T-cell (primary cell): Measurements from ENCODE around the gene MBD5. TPM values are rescaled to one million over a fixed set of nuclear protein-coding genes. Genes with fewer than 3 reads are reported as not detected.

Source experiments
- ATAC-seq, 4 experiments: fragments of 200-7000 bp in 3 of 4; fragments of 150-1000 bp in 1 of 4; cut with Tn5 transposase; replicated peaks in 1 of 4; 1 replicate in 3 of 4; 2 replicates in 1 of 4; pipeline ENCODE4 v1.10.0; 2021; ENCODE audit warnings: moderate library complexity in 3 of 4, mild to moderate bottlenecking in 2 of 4, moderate number of reproducible peaks in 1 of 4
- CTCF ChIA-PET, 2 donors: fragments of 300-600 bp; sonication (Branson Sonifier 250); formaldehyde crosslinking; loops; one replicate each; lab custom pipeline; 2022; ENCODE audit warnings: antibody characterized with exemption in 2 of 2; lab: Charles Lee
- POLR2A ChIA-PET, 2 donors: fragments of 300-600 bp; sonication (Branson Sonifier 250); formaldehyde crosslinking; loops; one replicate each; lab custom pipeline; 2022; ENCODE audit warnings: antibody characterized with exemption in 2 of 2; lab: Charles Lee
- DNase-seq, 35 experiments: peaks; one replicate each; pipeline versions ENCODE4 v3.0.0 to v3.0.0-alpha.2; 2013 to 2023
- H3K27ac ChIP-seq: one replicate; pipeline ENCODE4 v1.5.1; 2013; ENCODE audit warnings: low read length
- H3K27me3 ChIP-seq, 2 experiments: replicated peaks in 1 of 2; 1 replicate in 1 of 2; 2 replicates in 1 of 2; pipeline versions ENCODE4 v1.6.1 to v1.7.0; 2013; ENCODE audit warnings: low read length in 1 of 2, mixed read lengths in 1 of 2; ENCODE audit not compliant: control insufficient read depth in 2 of 2, insufficient read depth in 2 of 2; ENCODE audit errors: extremely low read depth in 1 of 2
- H3K36me3 ChIP-seq, 2 donors: 1 replicate in 1 of 2; 2 replicates in 1 of 2; pipeline versions ENCODE4 v1.6.1 to v1.7.0; 2013; ENCODE audit warnings: low read length in 1 of 2; ENCODE audit not compliant: control insufficient read depth in 2 of 2, insufficient read depth in 1 of 2; ENCODE audit errors: extremely low read depth in 1 of 2
- H3K4me1 ChIP-seq, 2 experiments: 1 replicate in 1 of 2; 2 replicates in 1 of 2; pipeline versions ENCODE4 v1.6.1 to v1.7.0; 2013; ENCODE audit warnings: low read length in 2 of 2, mixed read lengths in 1 of 2; ENCODE audit not compliant: insufficient read depth in 2 of 2, control insufficient read depth in 1 of 2; ENCODE audit errors: extremely low read depth in 1 of 2
- H3K4me3 ChIP-seq, 2 donors: 1 replicate in 1 of 2; 2 replicates in 1 of 2; pipeline versions ENCODE4 v1.5.1 to v1.7.0; 2013; ENCODE audit warnings: mild to moderate bottlenecking in 2 of 2, low read length in 1 of 2, moderate library complexity in 1 of 2; ENCODE audit not compliant: control insufficient read depth in 1 of 2; ENCODE audit errors: extremely low read depth in 1 of 2
- H3K9me3 ChIP-seq: 2 replicates; pipeline ENCODE4 v1.7.0; 2013
- H3K27ac Mint-ChIP-seq, 2 donors: one replicate each; pipeline ENCODE4 v1.8.0; 2020 to 2021; ENCODE audit warnings: mild to moderate bottlenecking in 2 of 2, mixed read lengths in 2 of 2
- H3K27me3 Mint-ChIP-seq, 2 donors: one replicate each; pipeline ENCODE4 v1.8.0; 2021 to 2022; ENCODE audit warnings: mixed read lengths in 2 of 2
- H3K36me3 Mint-ChIP-seq: one replicate; pipeline ENCODE4 v1.8.0; 2021; ENCODE audit warnings: mixed read lengths
- H3K4me1 Mint-ChIP-seq, 3 donors: one replicate each; pipeline ENCODE4 v1.8.0; 2020 to 2022; ENCODE audit warnings: mixed read lengths in 3 of 3, mild to moderate bottlenecking in 1 of 3
- H3K4me3 Mint-ChIP-seq, 3 donors: one replicate each; pipeline ENCODE4 v1.8.0; 2020 to 2022; ENCODE audit warnings: mild to moderate bottlenecking in 3 of 3, mixed read lengths in 3 of 3, moderate library complexity in 3 of 3
- H3K9me3 Mint-ChIP-seq, 3 donors: one replicate each; pipeline ENCODE4 v1.8.0; 2020 to 2022; ENCODE audit warnings: mixed read lengths in 3 of 3
- WGBS: methylation state at CpG from one replicate; pipeline ENCODE4 v1.1.5; 2013; ENCODE audit warnings: missing lambda C conversion rate; ENCODE audit not compliant: insufficient coverage; 5-methylcytosine and 5-hydroxymethylcytosine counted together
- total RNA-seq, 35 experiments: library from RNA in 6 of 35; stranded (reverse) in 6 of 35; fragments of 120-200 nt in 1 of 35; gene quantifications; one replicate each; pipeline versions ENCODE4 v1.2.1 to v1.2.4 and lab custom pipeline; 2013 to 2026

The MBD5 gene
- total RNA-seq, 5 donors from 2014 or later (not counting 1 experiment from before 2014, with no cell fraction given), result 34.6 to 81.9 (median 45.6) TPM

- ATAC-seq, result no peak
- no peak overlapping the region for H3K27ac ChIP-seq
- no peaks in the 10 kb centered on the region for H3K9me3 ChIP-seq
- peaks cover 0 to 7% of the 10 kb centered on the region in 2 donors for H3K36me3 ChIP-seq
- Mint-ChIP-seq H3K27ac (no peak overlapping the region), H3K36me3 (peaks cover 49% of the 10 kb centered on the region), H3K4me1 (peaks cover 2 to 5% (median 4%) of the 10 kb centered on the region in 3 donors), H3K27me3 (no peaks in the 10 kb centered on the region), H3K4me3 (no peak overlapping the region), H3K9me3 (peaks cover 0 to 23% (median 9%) of the 10 kb centered on the region in 3 donors)
- H3K4me1 ChIP-seq, result no peaks in the 10 kb centered on the region
- H3K4me3 ChIP-seq, result no peak overlapping the region
- ChIA-PET CTCF (no interaction called here), POLR2A (interaction anchor here in 1 of 2 donors (0.6 kb wide), 1 partner anchor 29 kb away, joined by 3 read pairs; no protein-coding TSS in a partner anchor)
- DNase-seq, result no peak
- 96% methylated on average over 9 of the region's 10 CpGs for WGBS
- H3K27me3 ChIP-seq, result no peaks in the 10 kb centered on the region
Observed at GRCh38 chr2:148362144-148362796, 341.4 kb downstream of the MBD5 start.

GRCh38 chr2:148375214-148375613 lies 354.3 kb downstream of the MBD5 start:
- no peak overlapping the region for H3K27ac ChIP-seq
- WGBS, result no CpG with 5 or more reads among the region's 3 CpGs
- H3K4me3 Mint-ChIP-seq, result no peak overlapping the region
- no peak overlapping the region for H3K27ac Mint-ChIP-seq
- peaks cover 8% of the 10 kb centered on the region for H3K36me3 Mint-ChIP-seq
- H3K4me1 ChIP-seq, result no peaks in the 10 kb centered on the region
- ATAC-seq (no peak), DNase-seq (no peak)
- H3K9me3 Mint-ChIP-seq, result peaks cover 0 to 5% (median 0%) of the 10 kb centered on the region in 3 donors
- H3K9me3 ChIP-seq, result no peaks in the 10 kb centered on the region
- no peaks in the 10 kb centered on the region for H3K36me3 ChIP-seq
- POLR2A ChIA-PET, result no interaction called here
- H3K27me3 Mint-ChIP-seq, result no peaks in the 10 kb centered on the region
- H3K4me3 ChIP-seq, result no peak overlapping the region
- CTCF ChIA-PET, result no interaction called here
- no peaks in the 10 kb centered on the region for H3K4me1 Mint-ChIP-seq
- H3K27me3 ChIP-seq, result no peaks in the 10 kb centered on the region

- no CpG with 5 or more reads among the region's 1 CpG for WGBS
- DNase-seq (no peak), ATAC-seq (no peak)
- H3K4me1 Mint-ChIP-seq, result peaks cover 0 to 5% (median 2%) of the 10 kb centered on the region in 3 donors
- H3K36me3 Mint-ChIP-seq, result peaks cover 13% of the 10 kb centered on the region
- no peaks in the 10 kb centered on the region for H3K27me3 ChIP-seq
- no peak overlapping the region for H3K27ac ChIP-seq
- H3K4me3 Mint-ChIP-seq, result no peak overlapping the region
- H3K36me3 ChIP-seq, result no peaks in the 10 kb centered on the region
- H3K4me3 ChIP-seq, result no peak overlapping the region
- CTCF ChIA-PET, result no interaction called here
- H3K27me3 Mint-ChIP-seq, result no peaks in the 10 kb centered on the region
- H3K27ac Mint-ChIP-seq, result no peak overlapping the region
- no peaks in the 10 kb centered on the region for H3K9me3 ChIP-seq
- H3K9me3 Mint-ChIP-seq, result peaks cover 0 to 4% (median 0%) of the 10 kb centered on the region in 3 donors
- no peaks in the 10 kb centered on the region for H3K4me1 ChIP-seq
- POLR2A ChIA-PET, result interaction anchor here in 1 of 2 donors (0.7 kb wide), 1 partner anchor 29 kb away, joined by 3 read pairs; no protein-coding TSS in a partner anchor
Observed at GRCh38 chr2:148391324-148391723, 370.4 kb downstream of the MBD5 start.

GRCh38 chr2:148402786-148403185 lies 381.9 kb downstream of the MBD5 start:
- Mint-ChIP-seq H3K9me3 (peaks cover 0 to 8% (median 2%) of the 10 kb centered on the region in 3 donors), H3K27me3 (no peaks in the 10 kb centered on the region), H3K36me3 (peaks cover 33% of the 10 kb centered on the region), H3K27ac (no peak overlapping the region), H3K4me1 (peaks cover 9 to 15% (median 9%) of the 10 kb centered on the region in 3 donors), H3K4me3 (no peak overlapping the region)
- H3K27me3 ChIP-seq, result no peaks in the 10 kb centered on the region
- DNase-seq (no peak), ATAC-seq (no peak)
- H3K9me3 ChIP-seq, result no peaks in the 10 kb centered on the region
- WGBS, result no CpG with 5 or more reads among the region's 1 CpG
- H3K36me3 ChIP-seq, result no peaks in the 10 kb centered on the region
- H3K4me3 ChIP-seq, result no peak overlapping the region
- no peak overlapping the region for H3K27ac ChIP-seq
- ChIA-PET CTCF (no interaction called here), POLR2A (no interaction called here)
- no peaks in the 10 kb centered on the region for H3K4me1 ChIP-seq

DNA sequence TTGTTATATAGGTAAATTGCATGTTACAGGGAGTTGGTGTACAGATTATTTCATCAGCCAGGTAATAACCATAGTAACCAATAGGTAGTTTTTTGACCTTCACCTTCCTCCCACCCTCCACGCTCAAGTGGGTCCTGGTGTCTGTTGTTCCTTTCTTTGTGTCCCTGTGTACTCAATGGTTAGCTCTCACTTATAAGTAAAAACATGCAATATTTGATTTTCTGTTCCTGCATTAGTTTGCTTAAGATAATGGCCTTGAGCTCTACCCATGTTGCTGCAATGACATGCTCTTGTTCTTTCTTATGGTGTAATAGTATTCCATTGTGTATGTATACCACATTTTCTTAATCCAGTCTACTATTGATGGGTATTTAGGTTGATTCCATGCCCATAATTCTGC lies 390.0 kb downstream of the MBD5 start:
- ATAC-seq, result no peak
- DNase-seq, result no peak
- no peak overlapping the region for H3K27ac ChIP-seq
- no peaks in the 10 kb centered on the region for H3K4me1 ChIP-seq
- H3K9me3 Mint-ChIP-seq, result peaks cover 15 to 41% (median 23%) of the 10 kb centered on the region in 3 donors
- no peak overlapping the region for H3K27ac Mint-ChIP-seq
- no CpG with 5 or more reads among the region's 1 CpG for WGBS
- H3K4me3 Mint-ChIP-seq, result no peak overlapping the region
- no peaks in the 10 kb centered on the region for H3K27me3 Mint-ChIP-seq
- H3K27me3 ChIP-seq, result no peaks in the 10 kb centered on the region
- no peak overlapping the region for H3K4me3 ChIP-seq
- peaks cover 7 to 12% (median 11%) of the 10 kb centered on the region in 3 donors for H3K4me1 Mint-ChIP-seq
- CTCF ChIA-PET, result no interaction called here
- peaks cover 2% of the 10 kb centered on the region for H3K9me3 ChIP-seq
- H3K36me3 ChIP-seq, result no peaks in the 10 kb centered on the region
- POLR2A ChIA-PET, result no interaction called here
- H3K36me3 Mint-ChIP-seq, result peaks cover 47% of the 10 kb centered on the region

DNA sequence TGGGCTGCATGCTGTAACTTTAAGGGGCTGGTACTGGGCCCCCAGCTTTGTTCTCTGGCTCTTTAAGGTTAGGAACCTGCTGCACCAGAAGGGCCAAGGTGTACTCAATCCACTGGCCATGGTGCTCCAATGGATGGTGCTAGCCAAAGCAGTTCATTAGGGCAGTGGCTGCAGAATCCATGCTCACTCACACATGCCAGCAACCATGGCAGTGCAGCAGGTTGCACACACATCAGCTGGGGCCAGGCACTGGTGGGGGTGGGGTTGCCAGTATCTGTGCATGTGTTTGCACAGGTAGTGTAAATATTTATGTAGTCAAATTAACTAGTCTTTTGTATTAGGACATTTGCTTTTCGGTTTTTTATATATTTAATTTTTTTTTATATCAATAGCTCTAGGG lies 395.4 kb downstream of the MBD5 start:
- H3K9me3 Mint-ChIP-seq, result peaks cover 15 to 41% (median 23%) of the 10 kb centered on the region in 3 donors
- no peak for ATAC-seq

More for the DNA sequence above, 395.4 kb downstream of the MBD5 start:
- no peaks in the 10 kb centered on the region for H3K27me3 Mint-ChIP-seq
- POLR2A ChIA-PET, result no interaction called here
- no CpG with 5 or more reads among the region's 1 CpG for WGBS
- peaks cover 56% of the 10 kb centered on the region for H3K36me3 Mint-ChIP-seq
- no peak overlapping the region for H3K27ac ChIP-seq
- H3K4me3 Mint-ChIP-seq, result no peak overlapping the region
- peaks cover 0 to 2% of the 10 kb centered on the region in 2 donors for H3K36me3 ChIP-seq
- H3K9me3 ChIP-seq, result peaks cover 2% of the 10 kb centered on the region
- H3K4me1 Mint-ChIP-seq, result peaks cover 2 to 8% (median 8%) of the 10 kb centered on the region in 3 donors
- DNase-seq, result no peak
- no peak overlapping the region for H3K4me3 ChIP-seq
- no peaks in the 10 kb centered on the region for H3K27me3 ChIP-seq
- no peak overlapping the region for H3K27ac Mint-ChIP-seq
- H3K4me1 ChIP-seq, result no peaks in the 10 kb centered on the region
- CTCF ChIA-PET, result no interaction called here
